HG03095 (cell line): Measurements from ENCODE around the gene SPC25.
A peak's percentile ranks its signal among the peaks of the same experiment; 100 is the strongest.
"Not testable (repeated sequence)": the region's sequence is repeated elsewhere in the genome, so short reads cannot be mapped to it uniquely, and the experiment has no call there.

Source experiments
- ATAC-seq: cut with Tn5 transposase; IDR thresholded peaks from one replicate; pipeline ENCODE4 v1.9.1; 2021; ENCODE audit warnings: moderate library complexity; ENCODE audit not compliant: unreplicated experiment

SPC25 gene

DNA sequence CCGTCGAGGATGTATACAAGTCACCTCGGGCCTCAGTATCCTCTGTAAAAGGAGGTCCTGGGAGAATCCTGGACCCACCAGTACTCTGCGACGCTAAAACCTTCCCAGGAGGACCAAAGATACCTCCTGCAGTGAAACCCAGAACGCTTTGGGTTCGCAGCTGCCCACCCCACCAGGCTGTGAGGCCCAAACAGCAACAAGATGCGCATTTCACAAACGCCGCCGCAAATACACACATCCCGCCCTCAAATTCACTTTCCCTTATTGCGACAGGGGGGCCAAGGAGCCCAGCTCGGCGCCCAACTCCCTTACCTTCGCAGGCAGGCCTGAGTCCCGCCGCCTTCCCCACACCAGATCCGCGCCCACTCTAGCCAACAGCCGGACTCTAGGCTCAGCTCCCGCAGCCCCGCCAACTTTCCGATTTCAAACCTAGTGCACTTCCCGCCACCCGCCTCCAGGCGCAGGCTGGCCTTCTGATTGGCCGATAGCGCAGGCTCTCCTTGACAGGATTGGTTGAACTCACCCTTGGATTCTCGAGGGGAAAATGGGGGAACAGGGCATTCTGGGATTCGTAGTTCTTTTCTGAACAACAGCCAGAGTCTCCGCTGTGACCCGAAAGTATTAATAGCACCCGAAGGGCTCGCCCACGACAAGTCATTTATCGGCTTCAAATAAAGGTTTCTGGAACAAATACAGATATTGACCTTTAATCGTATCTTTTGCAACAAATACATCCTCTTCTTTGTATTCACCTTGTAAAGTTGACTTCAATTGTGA is at the start of gene SPC25:
Gene SPC25, minus strand, starts transcription at position 425 of the 777 bp plus-strand sequence. CDS start 911 bp downstream, outside the sequence.
- ATAC-seq = peak; percentile 100

GRCh38 chr2:168939918-168940317 is 49.7 kb upstream of the SPC25 start:
- ATAC-seq = peak; percentile 72

DNA sequence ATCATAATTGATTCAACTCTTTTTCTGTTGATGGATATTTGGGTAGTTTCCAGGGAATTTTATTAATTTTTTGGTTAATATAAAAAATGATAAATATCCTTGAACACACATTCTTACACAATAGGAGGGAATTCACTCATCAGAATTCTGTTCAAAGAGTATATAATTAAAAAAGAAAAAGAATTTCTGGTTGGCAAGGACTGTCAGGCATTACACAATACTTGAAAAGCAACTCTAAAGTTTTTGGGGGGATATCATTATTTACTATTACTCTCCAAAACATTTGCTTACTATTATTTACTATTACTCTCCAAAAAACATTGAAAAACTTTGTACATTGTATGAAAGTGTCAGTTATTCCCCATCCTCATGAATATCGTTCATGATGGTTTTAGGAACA is 48.8 kb upstream of the SPC25 start:
- ATAC-seq = no peak

- no peak for ATAC-seq
Observed at GRCh38 chr2:168935810-168936581, 45.8 kb upstream of the SPC25 start.

GRCh38 chr2:168934826-168935225 is 44.6 kb upstream of the SPC25 start:
- ATAC-seq = no peak

GRCh38 chr2:168932174-168932573 is 41.9 kb upstream of the SPC25 start:
- not testable (repeated sequence) for ATAC-seq

- no peak for ATAC-seq
Observed at GRCh38 chr2:168930242-168930641, 40.0 kb upstream of the SPC25 start.

DNA sequence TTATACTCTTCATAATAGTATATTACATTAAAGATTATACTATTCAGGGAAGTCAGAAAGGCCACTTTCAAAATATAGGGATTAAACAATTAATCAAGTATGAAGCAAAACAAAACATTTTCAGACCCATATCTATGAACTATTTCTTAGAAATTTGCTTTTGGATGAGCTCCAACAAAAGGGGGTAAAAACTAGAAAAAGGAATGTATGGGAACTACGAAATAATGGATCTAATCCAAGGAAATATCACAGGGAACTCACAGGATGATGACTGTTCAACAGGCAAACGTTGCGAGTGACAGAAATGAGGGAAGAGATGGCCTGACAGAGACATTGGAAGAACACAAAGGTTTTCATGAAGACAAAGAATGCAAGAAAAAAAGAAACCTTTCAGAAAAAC is 38.8 kb upstream of the SPC25 start:
- no peak for ATAC-seq

- ATAC-seq = no peak
Observed at GRCh38 chr2:168928113-168928831, 38.0 kb upstream of the SPC25 start.

DNA sequence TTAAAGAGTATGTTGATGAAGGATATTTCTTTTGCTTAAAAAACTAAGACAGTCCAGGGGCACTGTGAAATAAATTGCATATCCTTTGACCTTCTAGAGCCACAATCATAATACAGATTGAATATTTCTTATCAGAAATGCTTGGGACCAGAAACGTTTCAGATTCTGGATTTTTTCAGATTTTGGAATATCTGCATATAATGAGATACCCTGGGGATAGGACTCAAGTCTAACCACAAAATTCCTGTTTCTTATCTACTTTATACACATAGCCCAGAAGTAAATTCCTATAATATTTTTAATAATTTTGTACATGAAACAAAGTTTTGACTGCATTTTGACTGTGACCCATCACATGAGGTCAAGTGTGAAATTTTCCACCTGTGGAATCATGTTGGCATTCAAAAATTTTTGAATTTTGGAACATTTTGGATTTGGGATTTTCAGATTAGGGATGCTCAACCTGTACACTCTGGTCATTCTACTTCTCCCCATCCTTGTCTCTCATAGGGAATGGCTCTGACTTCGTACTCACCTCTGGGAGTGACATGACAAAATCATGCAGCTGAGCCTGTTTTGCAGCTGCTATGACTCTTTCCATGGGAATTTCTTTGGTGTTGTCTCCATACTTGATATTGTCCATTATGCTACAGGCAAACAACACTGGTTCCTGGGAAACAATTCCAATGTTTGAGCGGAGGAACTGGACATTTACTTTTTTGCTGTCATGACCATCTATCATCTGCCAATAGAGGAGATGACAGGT is 36.6 kb upstream of the SPC25 start:
- ATAC-seq = no peak

GRCh38 chr2:168920504-168921157 is 30.4 kb upstream of the SPC25 start:
- ATAC-seq = no peak

DNA sequence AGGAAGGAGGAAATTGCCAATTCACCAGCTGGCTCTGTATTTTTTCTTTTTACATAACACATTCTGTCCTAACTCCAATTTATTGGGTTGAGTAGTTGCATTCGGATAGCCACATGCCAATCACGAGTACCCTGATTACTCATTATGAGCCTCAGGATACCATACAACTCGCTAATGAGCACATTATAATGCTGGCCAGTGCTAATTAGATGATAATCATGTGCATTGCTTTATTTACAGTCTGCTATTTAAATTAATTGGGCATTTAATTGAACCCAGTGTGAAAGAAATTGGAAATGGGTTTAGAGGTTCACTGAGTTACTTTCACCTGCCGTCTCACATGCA is 26.1 kb upstream of the SPC25 start:
- no peak for ATAC-seq

- ATAC-seq = no peak
Observed at GRCh38 chr2:168915441-168916330, 25.5 kb upstream of the SPC25 start.

GRCh38 chr2:168913495-168913894 is 23.3 kb upstream of the SPC25 start:
- no peak for ATAC-seq

- ATAC-seq = no peak
Observed at GRCh38 chr2:168912901-168913369, 22.7 kb upstream of the SPC25 start.

GRCh38 chr2:168912466-168912865 is 22.2 kb upstream of the SPC25 start:
- ATAC-seq = no peak

- no peak for ATAC-seq
Observed at GRCh38 chr2:168910330-168910729, 20.1 kb upstream of the SPC25 start.

DNA sequence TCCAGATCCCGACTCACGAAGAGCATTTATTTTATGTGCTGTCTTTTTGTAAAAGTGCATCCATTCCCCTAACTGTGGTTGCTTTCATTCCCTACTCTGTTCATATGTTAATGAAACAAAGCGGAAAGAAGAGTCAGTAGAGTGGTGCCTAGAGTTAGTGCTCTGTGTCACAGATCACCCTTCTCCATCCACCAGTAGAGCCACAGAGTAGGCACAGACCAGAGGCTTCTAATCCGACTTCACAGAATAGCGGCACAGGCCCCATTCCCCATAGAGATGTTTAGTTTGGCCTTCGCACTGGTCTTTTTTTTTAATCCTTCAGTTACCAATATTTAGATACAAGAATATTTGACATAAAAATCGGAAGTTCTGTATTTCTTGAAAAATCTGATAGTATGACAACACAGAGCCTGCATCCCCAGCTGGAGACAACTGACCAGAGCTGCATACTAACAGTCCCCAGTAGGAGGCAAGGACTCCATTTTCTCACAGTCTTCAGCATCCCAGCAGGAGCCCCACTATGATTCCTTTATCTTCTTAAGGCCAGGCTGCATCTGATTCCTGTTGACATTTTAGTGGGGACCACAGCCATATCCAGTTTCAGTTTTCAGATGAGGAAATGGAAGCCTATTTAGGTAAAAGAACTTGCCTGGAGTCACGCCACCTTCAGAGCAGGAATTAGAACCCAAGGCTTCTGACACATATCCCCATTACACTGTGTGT is 17.9 kb upstream of the SPC25 start:
- ATAC-seq = no peak

DNA sequence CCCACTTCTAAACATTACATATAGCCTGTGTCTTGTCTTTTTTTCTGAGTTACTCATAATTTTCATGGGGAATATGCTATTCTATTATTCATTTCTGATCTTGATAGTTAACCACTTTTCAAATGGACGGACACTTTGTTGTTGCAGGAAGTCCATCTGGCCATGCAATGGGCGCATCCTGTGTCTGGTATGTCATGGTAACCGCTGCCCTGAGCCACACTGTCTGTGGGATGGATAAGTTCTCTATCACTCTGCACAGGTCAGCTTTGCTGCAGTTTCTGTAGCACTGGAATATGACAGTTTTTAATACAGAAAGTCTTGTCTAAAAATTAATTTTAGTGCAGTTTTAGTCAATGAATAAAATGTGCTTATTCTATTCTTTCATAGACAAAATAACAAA is 14.1 kb upstream of the SPC25 start:
- no peak for ATAC-seq
